Fibroblast of the aortic adventitia (primary cell): ENCODE results near the gene ZDHHC24. TPM values are rescaled to one million over a fixed set of nuclear protein-coding genes. Genes with fewer than 3 reads are reported as not detected.

Source experiments
- DNase-seq: peaks from one replicate; pipeline ENCODE4 v3.0.0-alpha.2; 2010; ENCODE audit warnings: low read depth
- H3K4me3 ChIP-seq: 2 replicates; pipeline ENCODE4 v1.5.1; 2011; ENCODE audit warnings: low read depth, mild to moderate bottlenecking, control low read depth, low read length, moderate library complexity
- CTCF ChIP-seq: IDR thresholded peaks from 2 replicates; pipeline ENCODE4 v1.5.1; 2011; ENCODE audit warnings: mild to moderate bottlenecking, low read length, control low read depth, inconsistent platforms; ENCODE audit not compliant: insufficient read depth
- total RNA-seq: library from RNA; depleted of rRNA; stranded (reverse); fragments of >200 nt; gene quantifications from 2 replicates; pipeline ENCODE4 v1.2.3, GENCODE V29; 2012; ENCODE audit warnings: low replicate concordance

ZDHHC24 gene
- total RNA-seq, 1 donor, result 8.6 TPM

- no peak for DNase-seq
- no peak for TF ChIP-seq CTCF
- no peak overlapping the region for H3K4me3 ChIP-seq
Measured at GRCh38 chr11:66559866-66560676, 14.2 kb upstream of the ZDHHC24 start.

DNA sequence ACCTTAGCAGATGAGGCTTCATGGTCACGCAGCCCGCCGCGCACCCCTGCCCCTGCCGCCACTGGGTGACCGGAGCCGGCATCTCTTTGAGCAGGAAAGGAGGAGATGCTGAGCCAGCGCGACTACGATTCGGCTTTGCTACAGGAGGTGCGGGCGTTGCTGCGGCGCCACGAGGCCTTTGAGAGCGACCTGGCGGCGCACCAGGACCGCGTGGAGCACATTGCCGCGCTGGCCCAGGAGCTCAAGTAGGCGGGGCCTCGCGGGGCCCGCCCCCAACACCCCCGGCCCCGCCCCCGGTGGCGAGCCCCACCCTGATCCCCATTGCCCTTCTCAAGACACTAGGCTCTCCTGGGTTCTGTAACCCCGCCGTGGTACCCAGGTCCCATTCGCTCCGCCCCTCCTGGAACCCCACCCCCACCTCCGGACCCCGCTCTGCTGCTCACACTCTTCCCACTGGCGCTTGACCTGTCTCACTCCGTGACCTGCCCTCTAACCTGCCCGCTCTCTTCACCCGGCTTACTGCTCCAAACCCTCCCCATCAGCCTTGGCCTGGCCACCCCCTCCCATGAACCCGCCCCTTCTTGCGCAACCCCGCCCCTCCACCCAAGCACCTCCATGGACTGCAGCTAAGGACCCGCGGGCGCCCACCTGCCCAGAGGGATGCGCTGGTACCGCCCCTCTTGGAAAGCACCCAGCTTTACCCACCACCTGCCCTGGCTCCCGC is 13.5 kb upstream of the ZDHHC24 start:
- TF ChIP-seq CTCF, result no peak
- no peak overlapping the region for H3K4me3 ChIP-seq
- peak; percentile 14 for DNase-seq

- H3K4me3 ChIP-seq, result no peak overlapping the region
- no peak for DNase-seq
- no peak for TF ChIP-seq CTCF
Measured at GRCh38 chr11:66557733-66558326, 12.0 kb upstream of the ZDHHC24 start.

GRCh38 chr11:66556086-66556485 is 10.2 kb upstream of the ZDHHC24 start:
- H3K4me3 ChIP-seq, result no peak overlapping the region
- DNase-seq, result no peak
- no peak for TF ChIP-seq CTCF

DNA sequence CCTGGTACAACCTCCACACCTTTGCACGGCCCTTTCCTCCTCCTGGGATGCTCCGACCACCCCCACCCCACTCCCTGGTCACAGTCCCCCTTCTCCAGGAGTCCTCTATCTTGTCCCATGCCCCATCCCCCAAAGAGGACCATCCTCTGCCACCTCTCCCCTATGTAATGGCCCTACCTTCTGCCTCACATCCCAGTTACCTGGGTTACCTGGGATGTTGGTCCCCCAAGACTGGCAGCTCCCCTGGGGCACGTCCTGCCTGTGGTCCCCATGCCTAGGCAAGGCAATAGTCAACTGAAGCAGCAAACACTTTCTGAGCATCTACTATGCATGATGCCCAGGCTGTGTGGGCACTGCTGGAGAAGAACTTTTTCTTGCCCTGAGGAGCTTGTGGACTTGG is 9.6 kb upstream of the ZDHHC24 start:
- H3K4me3 ChIP-seq, result no peak overlapping the region
- no peak for DNase-seq
- TF ChIP-seq CTCF, result no peak

DNA sequence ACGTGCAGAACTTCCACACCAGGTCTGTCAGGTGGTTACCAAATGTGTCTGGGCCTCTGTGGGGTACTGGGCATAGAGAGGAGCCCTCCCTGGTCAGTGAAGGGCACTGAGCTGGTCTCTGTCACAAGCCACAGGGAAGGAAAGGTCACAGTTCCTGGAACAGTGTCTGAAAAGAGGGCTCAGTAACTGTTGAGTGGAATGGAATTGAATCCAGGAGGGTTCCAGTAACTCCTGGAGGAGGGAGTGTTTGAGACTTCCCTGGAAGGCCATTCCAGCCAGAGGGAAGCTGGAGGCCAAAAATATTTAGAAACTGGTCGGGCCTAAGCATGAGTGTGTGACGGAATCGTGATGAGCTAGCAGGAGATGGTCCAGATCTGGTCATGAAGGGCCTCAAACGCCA is 8.8 kb upstream of the ZDHHC24 start:
- DNase-seq, result no peak
- TF ChIP-seq CTCF, result no peak

More for the DNA sequence above, 8.8 kb upstream of the ZDHHC24 start:
- no peak overlapping the region for H3K4me3 ChIP-seq
